GM12892 (cell line): ENCODE results near the gene ATP6V0D1.

Experiments used
- DNase-seq: peaks from one replicate; pipeline ENCODE4 v3.0.0; 2011; ENCODE audit not compliant: insufficient read length
- FAIRE-seq: peaks from 2 replicates; lab custom pipeline; 2011; peaks lifted over from hg19 to GRCh38; lab: Jason Lieb, UNC
- POLR2A ChIP-seq: IDR thresholded peaks from 2 replicates; pipeline ENCODE4 v1.6.1; 2011; ENCODE audit warnings: low read depth, low read length, control low read depth
- POLR2AphosphoS5 ChIP-seq: IDR thresholded peaks from 2 replicates; pipeline ENCODE4 v1.6.1; 2011; ENCODE audit warnings: low read depth, low read length, control low read depth
- TAF1 ChIP-seq: IDR thresholded peaks from 2 replicates; pipeline ENCODE4 v1.6.1; 2011; ENCODE audit warnings: low read depth, mild to moderate bottlenecking, control low read depth, low read length, borderline replicate concordance

ATP6V0D1 gene

GRCh38 chr16:67448580-67448979, 32.4 kb downstream of the ATP6V0D1 start:
- no peak for FAIRE-seq
- TF ChIP-seq TAF1: no peak
- TF ChIP-seq POLR2A: no peak
- TF ChIP-seq POLR2AphosphoS5: no peak
- no peak for DNase-seq

DNA sequence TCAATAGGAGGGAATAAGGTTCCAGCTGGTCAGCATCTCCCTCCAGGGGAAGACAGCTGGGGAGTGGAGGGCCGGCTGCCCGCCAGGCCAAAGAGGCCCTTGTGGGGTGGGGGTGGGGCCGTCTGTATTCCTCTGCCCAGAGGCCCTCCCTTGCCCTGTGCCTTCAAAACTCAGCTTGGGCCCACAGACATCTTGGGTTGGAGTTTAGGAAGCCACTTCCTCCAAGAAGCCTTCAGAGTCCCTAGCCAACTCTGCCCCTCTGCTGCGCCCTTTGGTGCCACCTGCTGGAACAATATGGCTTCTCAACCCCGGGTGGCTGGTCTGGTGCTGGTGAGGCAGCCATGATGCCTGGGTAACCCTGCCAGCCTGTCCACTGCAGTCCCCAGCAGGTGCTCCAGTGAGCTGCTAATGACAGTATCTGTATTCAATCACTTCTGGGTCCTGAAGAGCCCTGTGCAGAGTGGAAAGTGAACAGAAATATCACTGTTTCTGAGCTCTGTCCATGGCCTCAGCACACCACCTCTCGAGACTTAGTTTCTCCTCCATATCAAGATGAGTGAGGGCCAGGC, 33.4 kb downstream of the ATP6V0D1 start:
- DNase-seq (peak; percentile 80), FAIRE-seq (peak; percentile 93)
- no peak for TF ChIP-seq POLR2AphosphoS5
- no peak for TF ChIP-seq POLR2A
- no peak for TF ChIP-seq TAF1

DNA sequence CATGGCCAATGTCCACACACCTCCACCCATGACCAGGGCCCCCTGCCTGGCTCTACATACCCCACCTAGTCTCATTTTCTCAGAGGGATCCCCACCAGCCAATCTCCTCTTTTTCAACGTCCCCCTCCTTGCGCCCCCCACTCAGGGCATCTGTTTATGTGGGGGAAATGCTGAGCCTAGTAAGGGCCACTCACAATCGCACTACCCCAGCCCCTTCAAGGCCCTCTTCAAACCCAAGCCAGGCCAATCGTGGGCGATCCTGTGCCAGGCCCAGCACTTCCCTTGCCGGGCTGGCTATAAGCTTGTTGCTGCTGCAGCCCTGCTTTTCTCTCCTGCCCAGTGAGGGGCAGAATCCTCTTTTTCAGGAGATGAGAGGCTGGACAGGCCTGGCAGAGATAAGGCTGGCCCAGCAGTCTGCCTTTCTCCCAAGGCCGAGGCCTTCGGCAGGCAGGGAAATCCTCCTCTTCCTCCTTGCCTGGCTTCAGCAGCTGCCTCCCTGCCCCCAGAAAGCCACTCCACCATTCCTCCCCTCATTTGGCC, 33.9 kb downstream of the ATP6V0D1 start:
- DNase-seq: no peak
- TF ChIP-seq POLR2A: no peak
- no peak for TF ChIP-seq TAF1
- TF ChIP-seq POLR2AphosphoS5: no peak
- FAIRE-seq: no peak

DNA sequence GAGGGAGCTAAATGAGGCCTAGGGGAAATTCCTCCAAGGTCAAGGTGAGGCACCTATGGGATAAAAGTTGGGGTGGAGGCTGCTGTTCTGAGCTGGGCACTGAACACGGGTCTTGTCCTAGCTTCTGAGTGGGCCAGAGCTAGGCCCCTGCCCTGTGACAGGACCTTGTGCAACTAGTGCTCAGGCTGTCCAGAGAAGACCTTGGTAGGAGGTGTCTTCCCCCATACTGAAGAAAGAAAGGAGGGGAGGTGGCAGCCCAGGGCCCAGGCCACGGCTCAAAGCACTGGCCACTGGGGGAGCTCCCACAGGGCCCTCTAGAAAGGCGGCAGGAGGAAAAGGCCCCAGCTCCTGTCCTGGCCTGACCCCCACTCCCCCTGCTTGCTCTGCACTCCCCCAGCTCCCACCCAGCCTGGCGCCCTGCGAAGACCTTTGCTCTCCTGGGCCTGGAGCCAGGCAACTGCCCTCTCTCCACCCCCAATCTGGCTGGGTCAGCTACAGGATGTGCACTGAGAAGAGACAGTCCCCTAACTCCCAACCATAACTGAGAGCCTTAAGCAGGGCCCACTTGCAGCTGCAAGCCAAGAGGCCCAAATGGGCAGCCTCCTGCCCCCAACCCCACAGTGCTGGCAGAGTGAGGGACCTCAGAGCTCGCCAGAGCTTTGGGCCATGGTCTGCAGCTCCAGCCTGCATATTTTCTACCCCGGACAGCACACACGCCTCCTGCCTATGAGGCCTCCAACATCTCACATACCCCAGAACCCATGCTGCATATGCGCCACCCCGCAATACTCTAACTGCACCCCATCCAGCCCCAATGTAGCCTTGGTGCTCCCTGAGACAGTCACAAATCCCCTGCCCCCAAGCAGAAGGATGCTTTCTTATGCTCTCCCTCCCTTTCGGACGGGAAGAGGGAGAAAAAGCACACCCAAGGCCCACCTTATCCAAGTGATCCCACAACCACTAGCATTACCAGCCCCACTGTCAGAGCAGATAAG, 34.7 kb downstream of the ATP6V0D1 start:
- FAIRE-seq: no peak
- no peak for TF ChIP-seq TAF1
- no peak for TF ChIP-seq POLR2AphosphoS5
- no peak for TF ChIP-seq POLR2A

DNA sequence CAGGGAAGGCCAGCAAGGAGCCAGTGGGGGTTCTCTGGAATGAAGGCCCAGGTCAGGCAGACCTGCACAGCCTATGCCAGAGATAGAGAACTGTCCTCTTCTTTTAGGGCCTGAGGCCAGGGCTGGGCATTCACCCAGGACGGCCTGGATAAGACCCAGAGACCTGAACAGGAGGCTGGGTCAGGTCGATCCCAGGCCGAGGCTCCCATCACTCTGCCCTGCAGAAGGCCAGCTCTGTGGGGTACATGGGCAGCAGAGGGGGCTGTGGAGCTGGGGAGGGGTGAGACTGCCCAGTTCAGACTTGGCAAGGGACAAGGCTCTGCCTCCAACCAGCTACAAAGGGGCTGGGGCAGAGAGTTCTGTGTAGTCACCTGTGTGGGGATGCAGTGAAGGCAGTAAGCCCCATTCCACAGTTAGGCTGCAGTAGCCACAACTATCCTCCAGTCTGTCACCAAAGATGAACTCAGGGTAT, 35.5 kb downstream of the ATP6V0D1 start:
- FAIRE-seq: no peak

More for the DNA sequence above, 34.7 kb downstream of the ATP6V0D1 start:
- no peak for DNase-seq

DNA sequence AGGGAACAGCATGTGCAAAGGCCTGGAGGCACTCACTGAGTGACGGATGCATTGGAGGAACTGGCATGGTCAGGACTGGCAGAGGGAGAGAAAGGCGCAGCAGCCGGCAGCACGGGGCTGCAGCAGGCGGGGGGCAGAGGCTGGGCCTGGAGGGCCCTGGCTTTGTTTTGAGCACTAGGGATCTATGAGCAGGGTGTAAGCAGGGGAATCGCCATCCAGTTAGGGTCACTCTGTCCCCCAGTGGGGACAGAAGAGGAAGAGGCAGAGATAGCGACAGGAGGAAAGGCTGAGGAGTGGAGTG, 35.9 kb downstream of the ATP6V0D1 start:
- TF ChIP-seq POLR2AphosphoS5: no peak
- TF ChIP-seq TAF1: no peak
- no peak for TF ChIP-seq POLR2A
- no peak for DNase-seq
- no peak for FAIRE-seq

More for the DNA sequence above, 35.5 kb downstream of the ATP6V0D1 start:
- DNase-seq: no peak
- TF ChIP-seq TAF1: no peak

DNA sequence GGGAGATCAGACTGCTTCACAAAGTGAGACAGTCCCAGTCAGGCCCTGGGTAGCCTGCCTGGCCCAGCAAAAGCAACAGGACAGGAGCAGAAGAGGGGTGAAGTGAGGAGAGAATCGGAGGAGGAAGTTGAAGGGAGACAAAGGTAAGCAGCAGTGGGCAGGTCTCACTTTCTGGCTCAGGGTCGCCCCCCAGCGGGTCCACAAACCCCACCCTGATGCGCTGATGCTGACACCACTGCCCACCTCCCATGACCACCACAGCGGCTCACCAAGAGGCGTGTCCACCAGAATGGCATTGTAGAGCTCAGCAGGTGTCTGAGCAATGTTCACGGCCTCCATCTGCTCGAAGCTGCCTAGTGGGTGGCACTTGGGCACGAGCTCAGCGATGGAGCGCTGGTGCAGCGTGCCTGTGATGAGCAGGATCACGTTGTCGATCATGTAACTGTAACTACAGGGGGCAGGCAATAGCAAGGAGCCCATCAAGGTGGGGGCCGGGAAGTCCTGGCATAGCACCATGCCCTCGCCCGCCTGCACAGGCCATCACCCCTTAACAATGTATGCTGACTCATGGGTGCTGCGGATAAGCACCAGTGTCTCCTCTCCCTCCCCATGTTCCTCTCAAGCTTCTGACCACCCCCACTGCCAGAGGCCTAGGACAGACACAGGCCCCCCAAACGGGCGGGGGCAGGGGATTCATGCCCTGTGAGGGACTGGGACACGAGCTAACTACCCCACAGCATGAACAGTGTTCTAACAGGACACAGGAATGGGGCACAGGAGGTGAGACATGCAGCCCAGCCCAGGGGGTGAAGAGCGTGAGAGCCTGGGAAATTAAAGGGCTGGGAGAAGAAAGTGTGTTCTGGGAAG, 36.5 kb downstream of the ATP6V0D1 start:
- FAIRE-seq (no peak), DNase-seq (no peak)
- TF ChIP-seq POLR2AphosphoS5 (no peak), TAF1 (no peak), POLR2A (no peak)

DNA sequence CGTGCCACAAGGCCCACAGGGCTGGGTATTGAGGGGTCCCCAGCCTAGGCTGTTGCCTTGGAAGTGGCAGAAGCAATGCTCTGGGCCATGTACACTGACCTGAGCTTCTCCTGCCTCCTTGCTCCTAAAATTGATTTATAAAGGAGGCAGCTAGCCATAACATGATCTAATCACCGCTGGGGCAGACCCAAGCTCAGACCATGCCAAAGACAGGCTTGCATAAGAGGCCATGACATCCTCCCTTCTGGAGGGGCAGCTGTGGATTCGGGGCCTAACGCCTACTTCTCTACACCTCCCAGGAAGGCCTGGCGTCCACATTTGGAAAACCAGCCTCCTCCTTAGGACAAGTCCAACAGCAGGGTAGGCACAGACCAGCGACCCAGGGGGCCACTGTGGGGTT, 37.7 kb downstream of the ATP6V0D1 start:
- FAIRE-seq: no peak
- no peak for DNase-seq
- TF ChIP-seq POLR2A (no peak), TAF1 (no peak), POLR2AphosphoS5 (no peak)

- no peak for FAIRE-seq
- no peak for TF ChIP-seq TAF1
- no peak for TF ChIP-seq POLR2A
- no peak for TF ChIP-seq POLR2AphosphoS5
- DNase-seq: no peak
Observed at GRCh38 chr16:67442581-67443255, 38.2 kb downstream of the ATP6V0D1 start.

GRCh38 chr16:67441907-67442306, 39.0 kb downstream of the ATP6V0D1 start:
- DNase-seq (no peak), FAIRE-seq (no peak)
- no peak for TF ChIP-seq POLR2AphosphoS5
- TF ChIP-seq TAF1: no peak
- TF ChIP-seq POLR2A: no peak

DNA sequence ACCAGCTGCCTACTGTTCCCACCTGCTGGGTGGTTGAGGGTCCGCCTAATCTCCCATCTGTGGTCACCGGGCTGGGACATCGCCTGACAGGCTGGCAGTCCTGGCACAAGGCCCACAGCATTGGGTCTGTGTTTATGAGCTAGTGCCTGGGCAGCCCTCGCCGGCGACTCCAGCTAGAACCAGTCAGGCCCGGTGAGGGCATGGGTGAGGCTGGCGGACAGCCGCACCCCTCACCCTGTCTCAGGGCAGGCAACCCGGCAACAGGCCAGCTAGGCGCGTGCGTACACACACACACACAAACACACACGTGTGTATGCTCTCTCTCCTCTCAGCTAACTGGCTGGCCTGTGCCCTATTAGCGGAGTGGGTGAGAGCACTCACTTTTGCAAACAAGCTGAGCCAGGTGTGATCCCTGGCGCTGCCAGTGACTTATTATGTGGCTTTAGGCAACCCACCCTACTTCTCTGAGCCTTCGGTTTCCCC, 39.6 kb downstream of the ATP6V0D1 start:
- FAIRE-seq (no peak), DNase-seq (no peak)
- no peak for TF ChIP-seq TAF1
- no peak for TF ChIP-seq POLR2AphosphoS5
- no peak for TF ChIP-seq POLR2A
